HG03280 (cell line): ENCODE measurements around the gene SDR42E2.
A peak's percentile ranks its signal among the peaks of the same experiment; 100 is the strongest.
"Not testable (repeated sequence)": the region's sequence is repeated elsewhere in the genome, so short reads cannot be mapped to it uniquely, and the experiment has no call there.

Source experiments
- ATAC-seq: cut with Tn5 transposase; IDR thresholded peaks from one replicate; pipeline ENCODE4 v1.9.1; 2021; ENCODE audit warnings: mild to moderate bottlenecking, moderate library complexity; ENCODE audit not compliant: unreplicated experiment

SDR42E2 gene

DNA sequence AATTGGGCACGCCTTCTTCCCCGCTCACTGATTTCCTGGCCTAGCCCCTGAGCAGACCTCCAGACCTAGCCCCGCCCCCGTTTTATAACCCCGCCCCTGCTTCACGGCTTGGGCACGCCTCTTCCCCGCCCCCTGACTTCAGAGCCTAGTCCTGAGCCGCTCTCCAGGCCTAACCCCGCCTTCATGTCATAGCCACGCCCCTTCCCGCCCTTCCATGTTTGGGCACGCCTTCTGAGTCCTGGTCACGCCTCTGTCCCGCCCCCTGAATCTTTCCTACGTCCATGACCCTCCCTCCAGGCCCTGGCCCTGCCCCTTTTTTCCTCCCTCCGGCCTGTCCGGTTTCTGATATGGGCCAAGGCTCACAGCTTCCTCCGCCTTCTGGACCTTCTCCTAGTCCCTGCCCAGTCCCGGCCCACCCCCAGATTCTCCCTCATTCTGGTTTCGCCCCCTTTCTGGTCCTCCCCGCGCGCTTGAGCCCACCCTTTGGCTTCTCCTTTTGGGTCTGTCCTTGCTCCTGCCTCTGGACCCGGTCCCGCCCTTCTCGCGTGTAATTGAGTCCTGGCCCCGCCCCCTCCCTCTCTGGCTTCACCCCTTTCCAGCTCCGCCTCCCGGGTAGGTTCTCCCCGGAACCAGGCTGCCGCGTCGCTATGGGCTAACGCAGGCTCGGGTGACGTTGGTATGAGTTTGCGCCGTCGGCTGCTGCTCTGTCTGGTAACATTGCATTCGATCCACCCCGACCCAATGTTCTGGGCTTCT, 28.6 kb downstream of the SDR42E2 start:
- peak; percentile 46 for ATAC-seq

DNA sequence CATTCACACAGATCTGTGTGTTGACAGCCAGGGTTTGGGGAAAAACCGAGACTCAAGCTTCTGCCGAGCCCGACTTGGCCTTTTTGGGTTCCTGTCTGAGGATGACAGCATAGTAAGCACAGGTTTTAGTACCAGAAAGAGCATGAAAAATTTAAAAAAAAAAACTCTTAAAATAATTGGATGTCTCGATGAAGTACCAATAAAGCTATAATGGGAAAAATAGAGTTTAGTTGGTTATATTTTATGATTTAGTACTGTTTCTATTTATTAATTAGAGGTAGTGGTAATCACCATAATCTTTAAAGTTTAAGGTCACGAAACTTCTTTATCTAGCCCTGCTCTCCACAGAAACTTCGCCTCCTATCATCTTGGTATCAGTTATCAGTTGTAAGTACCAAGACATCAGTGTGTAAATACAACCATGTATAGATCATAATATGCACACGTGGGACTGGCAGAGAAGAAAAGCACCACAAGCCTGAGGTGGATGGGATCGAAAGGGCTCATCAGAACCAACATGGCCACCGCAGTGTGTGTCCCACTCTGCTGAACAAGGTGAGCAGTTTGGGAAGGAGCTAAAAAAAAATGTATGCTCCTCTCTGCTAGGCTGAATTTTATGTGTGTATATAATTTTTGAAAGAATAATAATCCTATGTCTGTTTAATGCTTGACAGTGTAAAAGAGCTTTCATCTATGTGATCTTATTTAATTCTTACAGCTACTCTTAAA, 29.4 kb downstream of the SDR42E2 start:
- no peak for ATAC-seq

DNA sequence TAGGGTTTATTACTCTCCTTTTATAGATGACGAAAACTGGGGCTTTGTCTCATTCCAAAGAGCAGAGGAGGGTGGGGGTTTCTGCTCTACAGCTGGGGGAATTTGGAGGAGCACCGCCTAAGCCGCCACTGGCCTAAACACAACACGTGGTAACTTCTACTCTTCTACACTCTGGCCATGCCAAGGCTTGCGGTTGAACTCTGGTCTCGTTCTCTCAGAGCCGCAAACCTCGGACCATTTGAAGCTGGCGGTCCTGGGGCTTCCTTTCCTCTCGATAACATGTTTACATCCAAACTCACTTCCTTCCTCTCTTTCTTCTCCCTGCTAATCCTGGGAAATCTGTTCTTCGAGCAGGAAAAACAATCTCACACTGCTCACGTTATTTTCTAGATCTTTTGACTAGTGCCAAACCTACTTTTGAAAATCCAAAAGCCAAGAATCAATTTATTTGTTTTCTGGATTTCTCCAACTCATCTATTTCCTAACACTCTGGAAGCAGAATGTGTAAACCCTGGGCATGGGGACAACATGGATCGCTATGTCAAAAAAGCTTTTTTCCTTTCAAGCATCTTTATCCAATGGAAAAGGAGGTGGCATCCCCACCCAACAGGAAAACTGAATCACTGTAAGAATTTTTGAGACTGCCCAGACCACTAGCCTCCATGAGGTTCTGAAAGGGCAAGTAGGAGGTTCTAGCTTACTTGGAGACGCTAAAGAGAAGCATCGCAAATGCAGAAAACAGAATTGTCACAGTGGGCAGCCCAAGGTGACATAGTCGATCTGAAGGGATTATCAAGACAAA, 30.2 kb downstream of the SDR42E2 start:
- peak; percentile 11 for ATAC-seq

DNA sequence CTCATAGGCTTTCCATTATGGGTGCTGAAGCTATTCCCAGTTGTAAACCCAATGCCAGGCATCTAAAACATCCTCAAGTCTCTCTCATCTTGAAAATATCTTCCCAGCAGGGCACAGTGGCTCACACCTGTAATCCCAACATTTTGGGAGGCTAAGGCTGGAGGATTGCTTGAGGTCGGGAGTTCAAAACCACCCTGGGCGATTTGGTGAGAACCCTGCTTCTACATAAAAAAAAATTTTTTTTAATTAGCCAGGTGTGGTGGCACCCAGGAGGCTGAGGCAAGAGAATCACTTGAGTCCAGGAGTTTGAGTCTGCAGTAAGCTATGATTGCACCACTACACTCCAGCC, 30.7 kb downstream of the SDR42E2 start:
- no peak for ATAC-seq

DNA sequence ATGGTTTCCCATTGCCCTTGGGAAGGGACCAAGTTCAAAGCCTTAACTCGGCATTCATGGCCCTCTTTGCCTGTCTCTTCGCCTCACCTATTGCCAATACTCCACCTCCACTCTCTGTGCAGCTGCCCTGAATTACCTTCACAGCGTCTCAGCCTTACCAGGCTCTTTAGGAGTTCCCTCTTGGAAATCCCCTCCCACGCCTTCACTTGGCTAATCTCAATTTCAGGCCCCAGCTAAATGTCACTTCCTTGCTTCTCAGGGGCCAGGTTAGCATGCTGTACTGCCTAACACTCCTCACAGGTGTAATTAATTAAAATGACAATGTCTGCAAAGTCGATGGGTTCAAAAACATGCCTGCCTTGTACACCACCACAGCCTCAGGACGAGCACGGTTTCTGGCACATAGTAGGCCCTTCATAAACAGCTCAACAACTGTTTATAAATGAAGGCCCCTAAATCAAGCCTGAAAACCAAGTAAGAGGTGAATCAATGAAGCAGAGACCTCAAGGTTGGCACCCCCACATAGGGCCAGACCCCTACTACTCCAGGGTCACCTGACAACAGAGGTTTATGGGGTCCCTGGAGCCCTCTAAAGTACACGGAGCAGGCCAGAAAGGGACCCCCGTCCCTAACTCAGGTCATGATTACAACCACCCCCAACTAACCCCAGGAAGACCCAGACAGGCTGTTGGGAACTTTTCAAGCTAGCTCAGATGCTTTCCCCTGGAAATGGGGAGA, 32.6 kb downstream of the SDR42E2 start:
- no peak for ATAC-seq

DNA sequence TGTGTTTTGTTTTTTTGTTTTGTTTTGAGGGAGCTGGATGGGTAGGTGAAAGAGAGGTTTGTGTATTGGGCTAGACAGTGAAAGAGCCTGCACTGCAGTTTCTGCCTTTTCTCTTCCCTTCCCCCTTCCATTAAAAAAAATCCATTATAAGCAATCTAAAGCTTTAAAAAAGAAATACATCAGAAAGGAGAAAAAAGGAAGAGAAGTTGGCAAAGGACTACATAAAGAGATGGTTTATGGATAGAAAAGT, 33.1 kb downstream of the SDR42E2 start:
- ATAC-seq: no peak

DNA sequence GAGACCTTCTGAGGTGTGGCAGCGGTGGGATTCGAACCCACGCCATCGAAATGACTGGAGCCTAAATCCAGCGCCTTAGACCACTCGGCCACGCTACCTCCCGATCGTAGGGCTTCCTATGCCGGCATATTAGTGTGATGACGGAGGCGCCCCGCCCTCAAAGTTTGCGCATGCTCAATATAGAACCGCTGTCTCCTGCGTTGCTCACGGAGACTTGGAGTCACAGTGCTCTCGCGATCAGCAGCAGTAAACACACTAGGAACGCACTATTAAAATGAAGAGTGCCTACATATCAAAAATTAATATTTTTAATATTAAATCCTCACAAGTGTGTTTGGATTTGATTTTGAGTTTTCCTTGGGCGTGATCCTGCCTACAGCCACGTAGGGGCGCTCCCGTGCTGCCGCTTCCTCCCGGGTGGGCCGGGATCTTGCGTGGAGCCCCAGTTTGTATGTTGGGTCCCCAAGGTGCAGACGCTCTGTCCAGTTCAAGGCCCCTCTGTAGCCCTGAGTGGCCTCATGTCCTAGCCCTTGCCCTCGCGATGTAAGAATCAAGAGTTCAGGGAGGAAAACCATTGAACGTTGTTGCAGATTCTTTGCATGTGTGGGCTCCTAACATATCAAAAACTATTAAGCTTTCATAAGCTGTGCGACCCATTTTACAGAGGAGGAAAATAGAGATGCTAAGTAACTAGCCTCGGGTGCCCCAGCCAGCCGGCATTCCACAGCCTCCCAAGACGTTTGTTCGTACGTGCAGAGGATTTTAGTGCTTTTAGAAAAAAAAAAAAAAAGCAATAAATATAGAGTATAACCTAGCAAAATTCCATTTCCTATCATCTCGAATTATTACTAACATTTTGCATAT, 33.6 kb downstream of the SDR42E2 start:
- ATAC-seq: peak; percentile 23

DNA sequence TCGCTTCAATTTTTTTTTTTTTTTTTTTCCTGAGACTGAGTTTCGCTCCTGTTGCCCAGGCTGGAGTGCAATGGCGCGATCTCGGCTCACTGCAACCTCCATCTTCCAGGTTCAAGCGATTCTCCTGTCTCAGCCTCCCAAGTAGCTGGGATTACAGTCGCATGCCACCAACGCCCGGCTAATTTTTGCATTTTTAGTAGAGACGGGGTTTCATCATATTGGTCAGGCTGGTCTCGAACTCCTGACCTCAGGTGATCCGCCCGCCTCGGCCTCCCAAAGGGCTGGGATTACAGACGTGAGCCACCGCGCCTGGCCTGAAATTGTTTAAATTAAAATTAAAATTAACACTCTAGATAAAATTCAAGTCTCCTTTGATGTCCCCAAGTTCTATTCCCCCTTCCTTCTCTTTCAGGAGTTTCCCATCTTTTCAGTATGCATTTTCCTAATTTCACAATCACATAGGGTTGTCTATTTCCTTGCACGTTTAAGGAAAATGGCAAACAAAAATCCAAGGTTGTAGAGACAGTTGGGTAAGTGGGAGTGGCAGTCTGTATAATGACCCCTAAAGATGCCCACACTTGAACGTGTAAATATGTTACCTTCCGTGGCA, 34.4 kb downstream of the SDR42E2 start:
- not testable (repeated sequence) for ATAC-seq

DNA sequence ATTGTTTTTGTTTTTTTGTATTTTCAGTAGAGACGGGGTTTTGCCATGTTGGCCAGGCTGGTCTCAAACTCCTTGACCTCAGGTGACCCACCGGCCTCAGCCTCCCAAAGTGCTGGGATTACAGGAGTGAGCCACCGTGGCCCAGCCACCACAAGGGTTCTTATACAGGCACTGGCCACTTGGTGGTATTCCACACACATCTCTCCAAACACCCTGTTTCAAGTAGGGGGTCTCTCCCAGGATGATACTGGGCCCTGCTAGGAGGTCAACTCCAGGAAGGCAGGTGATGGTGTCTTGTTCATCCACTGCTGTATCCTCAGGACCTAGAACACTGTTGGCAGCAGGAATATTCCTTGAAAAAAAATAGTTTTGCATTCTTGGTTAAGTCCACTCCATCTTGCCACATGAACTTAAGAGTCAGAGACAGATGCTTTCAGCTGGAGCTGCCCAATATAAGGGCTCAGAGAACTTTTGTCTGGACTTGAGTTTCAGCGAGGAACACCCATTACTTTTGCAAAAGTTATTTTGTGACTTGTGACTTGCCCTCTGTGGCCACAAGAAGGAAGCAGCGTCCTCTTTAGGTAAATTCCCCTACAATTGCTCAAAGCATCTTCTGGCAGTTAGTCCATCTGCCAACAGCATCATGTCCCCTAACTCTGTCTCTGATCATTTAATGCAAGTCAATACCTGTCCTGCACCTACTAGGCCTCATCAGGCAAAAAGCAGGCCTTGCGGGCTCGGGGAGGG, 36.4 kb downstream of the SDR42E2 start:
- no peak for ATAC-seq

DNA sequence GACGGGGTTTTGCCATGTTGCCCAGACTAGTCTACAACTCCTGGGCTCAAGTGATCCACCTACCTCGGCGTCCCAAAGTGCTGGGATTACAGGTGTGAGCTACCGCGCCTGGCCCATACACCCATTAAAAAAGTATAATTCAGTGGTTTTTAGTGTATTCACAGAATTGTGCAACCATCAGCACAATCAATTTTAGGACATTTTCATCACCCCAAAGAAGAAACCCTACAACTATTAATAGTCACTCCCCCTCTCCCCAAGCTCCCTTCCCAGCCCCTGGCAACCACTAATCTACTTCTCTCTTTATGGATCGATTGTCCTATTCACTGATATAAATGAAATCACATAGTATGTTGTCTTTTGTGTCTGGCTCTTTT, 39.9 kb downstream of the SDR42E2 start:
- no peak for ATAC-seq

DNA sequence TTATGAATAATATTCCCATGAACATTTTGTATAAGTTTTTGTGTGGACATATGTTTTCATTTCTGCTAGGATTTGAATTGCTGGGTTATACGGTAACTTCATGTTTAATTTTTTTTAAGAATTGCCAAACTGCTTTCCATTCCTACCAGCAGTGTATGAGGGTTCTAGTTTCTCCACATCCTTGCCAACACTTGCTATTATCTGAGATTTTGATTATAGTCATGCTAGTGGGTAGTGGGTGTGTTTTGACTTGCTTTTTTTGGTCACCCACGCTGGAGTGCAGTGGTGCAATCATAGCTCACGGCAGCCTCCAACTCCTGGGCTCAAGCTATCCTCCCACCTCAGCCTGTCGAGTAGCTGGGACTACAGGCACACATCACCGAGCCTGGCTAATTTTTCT, 40.8 kb downstream of the SDR42E2 start:
- no peak for ATAC-seq

DNA sequence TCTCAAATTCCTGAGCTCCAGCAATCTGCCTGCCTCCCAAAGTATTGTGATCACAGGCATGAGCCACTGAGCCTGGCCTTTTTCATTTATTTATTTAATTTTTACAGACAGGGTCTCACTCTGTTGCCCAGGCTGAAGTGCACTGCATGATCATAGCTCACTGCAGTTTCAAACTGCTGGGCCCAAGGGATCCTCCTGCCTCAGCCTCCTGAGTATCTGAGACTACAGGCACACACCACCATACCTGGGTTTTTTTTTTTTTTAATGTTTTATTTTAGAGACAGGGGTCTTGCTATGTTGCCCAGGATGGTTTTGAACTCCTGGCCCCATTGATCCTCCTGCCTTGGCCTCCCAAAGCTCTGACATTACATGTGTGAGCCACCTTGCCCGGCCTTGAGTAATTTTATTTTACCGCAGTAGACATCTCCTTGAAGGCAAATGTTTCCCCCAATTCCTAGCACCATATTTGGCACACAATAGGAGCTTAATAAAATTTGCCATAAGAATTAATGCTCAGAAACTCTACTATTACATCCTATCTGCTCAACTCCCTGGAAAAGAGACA, 41.9 kb downstream of the SDR42E2 start:
- ATAC-seq: no peak

DNA sequence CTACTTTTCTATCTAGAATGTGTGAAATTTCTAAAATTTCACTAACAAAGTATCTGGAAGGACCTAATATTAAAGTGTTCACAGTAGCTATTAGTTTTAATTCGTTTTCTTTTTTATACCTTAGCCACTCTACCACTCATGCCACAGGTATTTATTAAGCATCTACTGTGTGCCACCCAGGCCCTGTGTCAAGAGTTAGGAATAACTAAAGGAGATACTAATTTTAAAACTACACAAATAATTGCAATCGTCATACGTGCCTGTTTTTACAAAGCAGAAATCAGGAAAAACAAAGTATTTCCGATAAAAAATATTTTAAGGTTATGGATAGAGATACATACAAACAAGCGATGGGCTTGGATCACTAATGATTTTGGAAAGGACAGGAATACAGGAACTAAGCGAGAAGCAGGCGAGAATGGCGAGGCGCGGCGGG, 43.3 kb downstream of the SDR42E2 start:
- ATAC-seq: no peak

DNA sequence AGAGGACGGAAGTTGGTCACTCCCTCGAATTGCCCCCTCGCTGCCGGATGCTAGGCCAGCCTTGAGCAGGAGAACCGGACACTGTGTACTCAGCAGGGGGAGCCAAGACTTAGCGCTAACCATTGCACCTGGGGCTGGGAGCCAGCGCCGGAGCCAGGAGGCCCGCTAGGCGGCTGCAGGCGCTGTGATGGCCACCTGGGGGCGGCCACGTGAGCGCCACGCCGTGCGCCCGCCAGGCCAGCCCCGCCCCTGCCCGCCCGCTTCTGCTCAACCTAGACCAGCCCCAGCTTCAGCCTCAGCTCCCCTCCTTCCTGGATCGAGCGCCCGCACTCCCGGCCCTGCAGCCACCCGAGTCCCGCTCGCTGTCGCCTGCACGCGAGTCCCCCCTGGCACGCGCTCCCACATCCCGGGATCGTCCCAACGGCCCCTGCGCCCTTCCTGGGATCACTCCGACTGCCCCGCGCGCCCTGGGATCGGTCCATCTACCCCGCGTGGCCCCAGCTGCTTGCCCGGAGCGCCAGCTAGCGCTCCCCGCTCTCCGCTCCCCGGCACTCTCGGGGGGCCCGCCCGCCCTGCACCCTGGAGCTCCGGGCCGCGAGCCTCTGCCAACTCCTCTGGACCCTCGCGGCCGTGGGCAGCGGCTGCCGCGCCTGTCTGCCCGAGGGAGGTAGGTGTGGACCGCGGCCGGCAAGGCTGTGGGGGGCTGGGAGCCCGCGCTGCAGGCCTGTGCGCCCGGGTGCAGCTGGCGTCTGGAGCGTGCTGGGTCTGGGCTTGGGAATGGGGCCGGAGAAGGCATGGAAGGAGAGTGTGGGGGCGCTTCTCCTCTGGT, 43.9 kb downstream of the SDR42E2 start, which contains the start of gene EEF2K:
Gene EEF2K, plus strand, starts transcription at position 266 of the 829 bp plus-strand sequence. CDS start 19,452 bp downstream, outside the sequence.
- peak; percentile 78 for ATAC-seq

DNA sequence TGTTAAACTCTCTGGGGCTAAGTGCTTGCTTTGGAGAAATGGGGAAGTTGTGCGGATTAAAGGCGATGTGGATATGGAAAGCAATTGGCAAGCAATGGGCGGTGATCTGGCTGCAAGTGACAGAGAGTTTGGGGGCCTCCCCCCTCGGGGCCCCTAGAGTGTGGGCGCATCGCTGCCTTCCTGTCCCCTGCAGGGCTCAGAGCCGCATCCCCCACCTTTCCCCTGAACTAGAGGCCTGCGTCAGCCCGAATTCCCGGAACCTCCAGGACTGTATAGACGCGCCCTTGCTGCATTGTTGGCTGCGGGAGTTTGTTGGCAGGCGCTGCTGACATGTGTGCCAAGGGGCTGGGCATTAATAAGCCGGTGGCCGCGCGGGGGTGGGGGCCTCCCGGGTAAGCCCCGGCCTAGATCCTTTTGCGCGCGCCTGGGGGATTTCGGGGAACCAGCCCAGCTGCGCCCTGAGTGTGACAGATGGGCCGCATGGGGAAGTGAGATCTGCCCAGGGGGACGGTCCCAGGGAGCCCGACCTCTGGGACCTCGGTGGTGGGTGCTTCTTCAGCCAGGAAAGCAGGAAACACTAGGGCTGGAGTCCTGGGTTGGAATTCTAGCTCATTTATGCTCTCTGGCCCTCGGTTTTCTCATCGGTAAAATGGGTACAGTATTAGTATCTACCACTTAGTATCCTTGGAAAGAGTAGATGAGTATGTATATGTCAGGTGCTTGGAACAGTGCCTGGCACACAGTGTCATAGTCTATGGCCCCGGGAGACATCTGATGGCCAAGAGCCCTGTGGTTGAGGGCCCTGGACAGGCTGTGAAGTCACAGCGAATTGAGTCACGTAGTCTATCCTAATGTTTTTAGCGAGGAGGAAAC, 44.8 kb downstream of the SDR42E2 start:
- ATAC-seq: peak; percentile 49

DNA sequence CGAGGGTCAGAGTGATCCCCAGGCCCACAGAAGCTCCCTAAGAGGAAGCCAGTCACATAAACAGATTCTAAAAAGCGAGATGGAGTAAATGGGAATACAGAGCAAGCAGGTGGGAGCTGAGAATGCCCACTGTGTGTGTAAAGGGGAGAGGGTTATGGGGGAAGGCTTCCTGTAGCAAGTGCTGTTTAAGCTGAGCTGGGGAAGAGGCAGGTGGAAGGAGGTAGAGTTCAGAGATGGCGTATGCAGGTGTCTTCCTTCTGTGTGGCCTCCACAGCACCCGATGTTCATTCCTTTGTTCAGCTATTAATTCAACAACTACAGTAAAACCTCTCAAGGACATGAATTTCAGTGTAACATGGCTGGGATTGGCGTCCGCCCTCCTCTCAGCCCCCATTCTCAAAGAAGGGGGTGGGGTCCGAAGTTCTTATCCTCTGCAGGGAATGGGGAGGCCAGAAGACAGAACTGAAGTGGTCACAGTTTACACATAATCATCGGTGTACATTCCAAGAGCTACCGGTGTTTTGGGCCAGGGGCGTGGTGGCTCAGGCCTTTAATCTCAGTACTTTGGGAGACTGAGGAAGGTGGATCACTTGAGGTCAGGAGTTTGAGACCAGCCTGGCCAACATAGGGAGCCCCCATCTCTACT, 45.5 kb downstream of the SDR42E2 start:
- no peak for ATAC-seq
